GM19438 (cell line): ENCODE data around the gene ADAR.
A peak's percentile ranks its signal among the peaks of the same experiment; 100 is the strongest.
"Not testable (repeated sequence)": the region's sequence is repeated elsewhere in the genome, so short reads cannot be mapped to it uniquely, and the experiment has no call there.

Experiments used
- ATAC-seq: cut with Tn5 transposase; IDR thresholded peaks from one replicate; pipeline ENCODE4 v1.9.1; 2021; ENCODE audit warnings: low read depth; ENCODE audit not compliant: unreplicated experiment

The ADAR gene

GRCh38 chr1:154607609-154608396 is at the start of gene ADAR:
ADAR (minus strand) TSS chr1:154608186; CDS start chr1:154608006, 180 bp downstream.
- no peak for ATAC-seq

GRCh38 chr1:154657556-154657955 is 49.6 kb upstream of the ADAR start:
- ATAC-seq: no peak

- no peak for ATAC-seq
Measured at GRCh38 chr1:154652893-154653292, 44.9 kb upstream of the ADAR start.

GRCh38 chr1:154644724-154645123 is 36.7 kb upstream of the ADAR start:
- not testable (repeated sequence) for ATAC-seq

- ATAC-seq: no peak
Measured at GRCh38 chr1:154641534-154641933, 33.5 kb upstream of the ADAR start.

GRCh38 chr1:154639876-154640275 is 31.9 kb upstream of the ADAR start:
- ATAC-seq: no peak

- ATAC-seq: no peak
Measured at GRCh38 chr1:154635171-154635570, 27.2 kb upstream of the ADAR start.

DNA sequence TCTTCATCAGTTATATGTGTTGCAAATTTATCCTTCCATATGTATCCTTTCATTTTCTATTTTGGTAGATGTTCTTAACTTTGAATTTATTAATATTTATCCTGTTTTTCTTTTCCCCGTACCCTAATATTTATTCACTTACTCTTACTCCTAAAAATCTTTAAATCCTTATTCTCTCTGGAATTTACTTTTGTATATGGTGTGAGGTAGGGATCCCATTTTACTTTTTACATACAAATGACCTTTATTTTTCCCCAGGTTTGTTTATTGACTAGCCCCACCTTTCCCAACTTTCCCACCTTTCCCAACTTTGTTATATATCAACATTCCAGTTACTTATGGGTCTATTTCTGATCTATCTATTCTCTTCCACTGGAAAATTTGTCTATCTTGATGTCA is 21.7 kb upstream of the ADAR start:
- ATAC-seq: no peak

DNA sequence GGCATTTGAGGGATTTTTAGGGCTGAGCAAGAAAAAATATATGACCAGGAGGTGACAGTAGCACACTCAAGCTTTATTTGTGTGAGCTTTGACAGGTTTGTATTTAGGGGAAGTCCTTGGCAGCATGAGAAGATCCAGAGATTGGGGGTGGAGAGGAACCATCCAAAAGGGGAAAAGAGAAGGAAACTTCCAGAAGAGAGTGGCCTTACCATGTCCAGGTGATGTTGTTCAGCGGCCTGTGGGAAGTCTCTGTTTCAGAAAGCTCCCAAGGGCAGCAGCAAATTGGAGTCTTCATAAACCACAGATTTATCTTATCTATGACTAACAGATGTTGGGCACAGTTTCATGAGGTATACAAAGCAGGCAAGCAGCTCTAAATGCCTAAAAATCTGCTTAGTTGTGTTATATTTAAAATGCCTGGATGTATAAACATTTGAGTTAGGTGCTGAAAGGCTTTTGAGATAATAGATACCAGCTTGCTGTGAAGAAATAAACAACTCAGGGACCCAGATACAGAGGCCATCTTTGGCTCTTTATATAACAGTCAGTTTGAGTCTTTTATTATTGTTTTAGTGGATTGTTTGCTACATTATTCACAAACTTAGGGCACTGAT is 21.2 kb upstream of the ADAR start:
- ATAC-seq: no peak

- ATAC-seq: peak; percentile 12
Measured at GRCh38 chr1:154628121-154628405, 20.1 kb upstream of the ADAR start.

DNA sequence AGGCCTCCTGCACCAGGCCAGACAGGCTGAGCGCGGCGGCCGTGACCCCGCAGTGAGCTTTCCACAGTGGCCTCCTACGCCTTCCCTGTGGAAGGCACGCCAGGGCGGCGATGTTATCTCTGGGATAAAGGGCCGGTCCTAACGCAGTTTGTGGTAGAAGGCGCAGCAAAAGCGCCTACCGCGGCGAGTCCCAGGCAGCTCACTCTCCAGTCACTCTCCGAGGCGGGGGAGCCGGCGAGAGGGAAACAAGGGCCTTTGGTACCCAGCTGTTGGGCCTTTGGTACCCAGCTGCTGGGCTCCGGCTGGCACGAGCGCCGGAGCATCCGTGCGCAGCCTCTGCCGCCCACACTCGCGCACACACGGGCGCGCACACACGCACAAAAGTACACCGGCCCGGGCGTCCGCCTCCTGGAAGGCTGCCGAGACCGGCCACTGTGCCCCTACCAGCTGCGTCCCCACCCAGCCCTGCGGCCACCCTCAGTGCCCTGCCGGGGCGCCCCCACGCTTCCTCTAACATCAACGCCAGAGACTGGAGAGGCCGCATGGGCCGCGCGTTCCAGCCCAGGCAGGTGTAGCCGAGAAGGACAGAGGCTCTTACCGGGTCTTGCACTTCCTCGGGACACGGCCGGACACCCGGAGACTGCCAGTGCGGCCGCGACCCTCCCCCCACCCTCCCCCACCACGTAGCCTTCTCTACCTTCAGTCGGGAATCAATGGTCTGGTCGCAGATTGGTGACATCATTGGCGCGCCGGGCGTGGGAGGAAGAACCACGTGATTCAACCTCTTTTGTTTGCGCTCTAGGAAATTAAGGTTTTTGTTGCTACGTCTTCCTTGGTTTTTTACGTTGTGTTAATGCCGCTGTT is 19.5 kb upstream of the ADAR start:
- ATAC-seq: peak; percentile 54

GRCh38 chr1:154626456-154627256 is 18.7 kb upstream of the ADAR start:
- ATAC-seq: peak; percentile 26

DNA sequence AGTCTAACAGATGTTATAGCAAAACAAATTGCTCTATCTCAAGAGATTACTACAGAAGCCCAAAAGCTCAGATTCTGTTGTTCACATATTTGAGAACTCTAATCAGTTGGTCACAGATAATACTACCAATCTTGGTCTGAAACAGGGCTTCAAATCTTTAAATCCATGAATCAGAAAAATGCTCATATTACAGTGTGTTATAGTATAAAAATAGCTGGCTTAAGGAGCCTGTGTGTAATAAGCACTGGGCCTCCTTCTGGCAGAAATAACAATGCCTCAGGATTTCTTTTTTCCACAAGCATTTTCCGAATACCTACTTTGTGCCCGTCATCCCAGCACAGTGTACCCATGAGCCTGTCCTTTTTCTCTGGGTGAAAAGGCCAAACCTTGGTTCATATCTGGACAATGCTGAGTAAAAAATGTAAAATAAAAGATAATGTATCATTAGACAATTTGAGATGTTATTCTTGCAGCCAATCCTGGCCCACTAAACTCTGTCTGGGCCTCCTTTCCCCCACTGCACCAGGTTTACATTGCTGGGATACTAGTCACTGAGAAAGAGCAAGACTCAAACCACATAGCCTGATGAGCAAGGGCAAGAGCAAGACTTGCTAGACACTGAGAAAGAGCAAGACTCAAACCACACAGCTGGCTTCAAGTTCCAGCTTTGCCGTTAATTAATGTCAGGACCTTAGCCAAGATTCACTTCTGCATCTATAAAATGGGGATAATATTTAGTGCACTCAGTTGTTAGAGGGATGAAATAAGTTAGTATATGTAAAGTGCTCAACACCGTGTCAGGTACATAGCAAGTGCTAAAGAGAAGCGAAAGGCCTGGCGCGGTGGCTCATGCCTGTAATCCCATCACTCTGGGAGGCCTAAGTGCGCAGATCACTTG is 17.0 kb upstream of the ADAR start:
- ATAC-seq: no peak

- no peak for ATAC-seq
Measured at GRCh38 chr1:154623358-154623757, 15.4 kb upstream of the ADAR start.

- no peak for ATAC-seq
Measured at GRCh38 chr1:154622503-154623039, 14.6 kb upstream of the ADAR start.

GRCh38 chr1:154621875-154622274 is 13.9 kb upstream of the ADAR start:
- no peak for ATAC-seq

- ATAC-seq: no peak
Measured at GRCh38 chr1:154620751-154621150, 12.8 kb upstream of the ADAR start.

- no peak for ATAC-seq
Measured at GRCh38 chr1:154619181-154619948, 11.4 kb upstream of the ADAR start.
